Esophagus muscularis mucosa (tissue), 4 donors: ENCODE measurements around the gene GMDS.

Experiments
- EP300 ChIP-seq: sonication (generic); formaldehyde crosslinking; IDR thresholded peaks from one replicate; pipeline ENCODE4 v1.6.1; 2017; ENCODE audit warnings: antibody characterized with exemption
- POLR2A ChIP-seq: fragments of 450-650 bp; IDR thresholded peaks from one replicate; pipeline ENCODE4 v1.6.1; 2017; ENCODE audit warnings: antibody characterized with exemption, moderate library complexity, mild to moderate bottlenecking, low read depth
- TF ChIP-seq, protein P1 (sequence below), 3 experiments: fragments of 200-600 bp in 2 of 3; fragments of 450-650 bp in 1 of 3; sonication (generic) in 2 of 3; IDR thresholded peaks; one replicate each; pipeline ENCODE4 v1.5.1; 2017 to 2019; ENCODE audit warnings: antibody characterized with exemption in 3 of 3, mild to moderate bottlenecking in 2 of 3, moderate library complexity in 1 of 3

DNA sequence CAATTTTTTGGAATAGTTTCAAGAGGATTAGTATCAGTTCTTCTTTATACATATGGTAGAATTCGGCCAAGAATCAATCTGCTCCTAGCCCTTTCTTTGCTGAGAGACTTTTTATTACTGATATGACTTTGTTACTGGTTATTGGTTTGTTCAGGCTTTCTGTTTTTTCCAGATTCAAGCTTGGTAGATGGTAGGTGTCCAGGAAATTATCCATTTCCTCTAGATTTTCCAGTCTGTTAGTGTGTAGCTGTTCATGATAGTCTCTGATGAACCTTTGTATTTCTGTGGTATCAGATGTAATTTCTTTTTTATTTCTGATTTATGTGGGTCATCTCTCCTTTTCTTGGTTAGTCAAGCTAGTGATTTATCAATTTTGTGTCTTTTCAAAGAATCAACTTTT is 167.6 kb downstream of the GMDS start:
- TF ChIP-seq, protein P1, sequence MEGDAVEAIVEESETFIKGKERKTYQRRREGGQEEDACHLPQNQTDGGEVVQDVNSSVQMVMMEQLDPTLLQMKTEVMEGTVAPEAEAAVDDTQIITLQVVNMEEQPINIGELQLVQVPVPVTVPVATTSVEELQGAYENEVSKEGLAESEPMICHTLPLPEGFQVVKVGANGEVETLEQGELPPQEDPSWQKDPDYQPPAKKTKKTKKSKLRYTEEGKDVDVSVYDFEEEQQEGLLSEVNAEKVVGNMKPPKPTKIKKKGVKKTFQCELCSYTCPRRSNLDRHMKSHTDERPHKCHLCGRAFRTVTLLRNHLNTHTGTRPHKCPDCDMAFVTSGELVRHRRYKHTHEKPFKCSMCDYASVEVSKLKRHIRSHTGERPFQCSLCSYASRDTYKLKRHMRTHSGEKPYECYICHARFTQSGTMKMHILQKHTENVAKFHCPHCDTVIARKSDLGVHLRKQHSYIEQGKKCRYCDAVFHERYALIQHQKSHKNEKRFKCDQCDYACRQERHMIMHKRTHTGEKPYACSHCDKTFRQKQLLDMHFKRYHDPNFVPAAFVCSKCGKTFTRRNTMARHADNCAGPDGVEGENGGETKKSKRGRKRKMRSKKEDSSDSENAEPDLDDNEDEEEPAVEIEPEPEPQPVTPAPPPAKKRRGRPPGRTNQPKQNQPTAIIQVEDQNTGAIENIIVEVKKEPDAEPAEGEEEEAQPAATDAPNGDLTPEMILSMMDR (IDR thresholded peaks at IDR 0.05), result no peak
- TF ChIP-seq EP300, result no peak
- no peak for TF ChIP-seq POLR2A
